Urinary bladder (tissue), 4 donors: ENCODE measurements around the gene TCEA2. TPM values are rescaled to one million over a fixed set of nuclear protein-coding genes. Genes with fewer than 3 reads are reported as not detected.
"Not testable (repeated sequence)": the region's sequence is repeated elsewhere in the genome, so short reads cannot be mapped to it uniquely, and the experiment has no call there.

ENCODE experiments used
- DNase-seq: peaks from one replicate; pipeline ENCODE4 v3.0.0-alpha.2; 2015; ENCODE audit errors: extremely low spot score
- H3K27ac ChIP-seq: one replicate; pipeline ENCODE4 v1.5.1; 2013; ENCODE audit warnings: low read depth, mild to moderate bottlenecking, moderate library complexity
- H3K36me3 ChIP-seq: one replicate; pipeline ENCODE4 v1.6.1; 2013; ENCODE audit warnings: mild to moderate bottlenecking, moderate library complexity; ENCODE audit not compliant: insufficient read depth
- H3K4me1 ChIP-seq: one replicate; pipeline ENCODE4 v1.6.1; 2013; ENCODE audit warnings: mild to moderate bottlenecking, moderate library complexity; ENCODE audit not compliant: insufficient read depth
- H3K4me3 ChIP-seq: one replicate; pipeline ENCODE4 v1.5.1; 2013; ENCODE audit warnings: low read depth, low read length
- WGBS: extraction: QIAGEN DNeasy Blood & Tissue Kit; methylation state at CpG from one replicate; pipeline ENCODE4 v1.1.7; 2013; 5-methylcytosine and 5-hydroxymethylcytosine counted together
- polyA plus RNA-seq: library from polyadenylated mRNA; stranded (reverse); fragments of 200-250 nt; gene quantifications from one replicate; pipeline ENCODE4 v1.2.3, GENCODE V29; 2013
- total RNA-seq: library from RNA; depleted of rRNA; stranded (reverse); fragments of >200 nt; gene quantifications from one replicate; pipeline ENCODE4 v1.2.3, GENCODE V29; 2014
- donor health status: healthy with polysubstance abuse.
- donor health status: healthy.

Gene TCEA2
- total and polyA plus RNA-seq, 2 donors, result 18.2 to 69.0 TPM

DNA sequence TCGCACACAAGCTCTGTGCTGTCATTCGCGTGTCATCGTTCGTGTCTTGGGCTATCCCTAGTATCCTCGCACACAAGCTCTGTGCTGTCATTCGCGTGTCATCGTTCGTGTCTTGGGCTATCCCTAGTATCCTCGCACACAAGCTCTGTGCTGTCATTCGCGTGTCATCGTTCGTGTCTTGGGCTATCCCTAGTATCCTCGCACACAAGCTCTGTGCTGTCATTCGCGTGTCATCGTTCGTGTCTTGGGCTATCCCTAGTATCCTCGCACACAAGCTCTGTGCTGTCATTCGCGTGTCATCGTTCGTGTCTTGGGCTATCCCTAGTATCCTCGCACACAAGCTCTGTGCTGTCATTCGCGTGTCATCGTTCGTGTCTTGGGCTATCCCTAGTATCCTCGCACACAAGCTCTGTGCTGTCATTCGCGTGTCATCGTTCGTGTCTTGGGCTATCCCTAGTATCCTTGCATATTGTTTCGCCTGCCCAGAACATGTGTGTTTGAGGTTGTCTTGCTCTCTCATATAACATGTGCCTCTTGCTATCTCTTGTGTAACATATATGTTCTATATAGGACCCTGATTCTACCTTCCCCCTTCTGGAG, 24.3 kb downstream of the TCEA2 start:
- DNase-seq, H3K4me3 ChIP-seq, H3K36me3 ChIP-seq, H3K4me1 ChIP-seq, H3K27ac ChIP-seq: not testable (repeated sequence)
- WGBS, result 96% methylated on average over 6 of the region's 36 CpGs

DNA sequence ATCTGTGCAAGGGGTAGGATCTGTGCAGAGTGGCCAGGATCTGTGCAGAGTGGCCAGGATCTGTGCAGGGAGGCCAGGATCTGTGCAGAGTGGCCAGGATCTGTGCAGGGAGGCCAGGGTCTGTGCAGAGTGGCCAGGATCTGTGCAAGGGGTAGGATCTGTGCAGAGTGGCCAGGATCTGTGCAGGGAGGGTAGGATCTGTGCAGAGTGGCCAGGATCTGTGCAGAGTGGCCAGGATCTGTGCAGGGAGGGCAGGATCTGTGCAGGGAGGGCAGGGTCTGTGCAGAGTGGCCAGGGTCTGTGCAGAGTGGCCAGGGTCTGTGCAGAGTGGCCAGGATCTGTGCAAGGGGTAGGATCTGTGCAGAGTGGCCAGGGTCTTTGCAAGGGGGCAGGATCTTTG, 25.6 kb downstream of the TCEA2 start:
- not testable (repeated sequence) for H3K36me3 ChIP-seq, H3K4me3 ChIP-seq, H3K27ac ChIP-seq, H3K4me1 ChIP-seq, DNase-seq

DNA sequence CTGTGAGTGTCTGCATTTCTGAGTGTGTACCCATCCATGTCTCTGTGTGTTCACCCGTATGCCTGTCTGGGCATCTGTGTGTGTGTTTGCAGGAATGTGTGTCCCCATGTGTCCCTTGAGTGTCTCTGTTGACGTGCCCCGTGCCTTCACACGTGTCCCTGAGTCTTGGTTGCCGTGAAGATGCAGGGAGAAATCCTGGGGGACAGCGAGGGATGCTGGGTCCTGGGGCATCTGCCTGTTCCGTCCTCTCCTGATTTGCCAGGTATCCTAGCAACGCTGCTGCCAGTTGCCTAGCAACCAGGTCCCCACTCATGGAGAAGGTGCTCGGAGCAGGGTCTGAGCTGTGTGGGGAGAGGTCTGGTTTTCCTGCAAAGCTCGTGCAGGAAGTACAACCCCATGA, 27.2 kb downstream of the TCEA2 start:
- Histone ChIP-seq H3K27ac (no peak overlapping the region), H3K4me1 (no peaks in the 10 kb centered on the region), H3K4me3 (no peak overlapping the region), H3K36me3 (no peaks in the 10 kb centered on the region)
- WGBS, result 51% methylated on average over 10 of the region's 10 CpGs
- DNase-seq, result no peak

DNA sequence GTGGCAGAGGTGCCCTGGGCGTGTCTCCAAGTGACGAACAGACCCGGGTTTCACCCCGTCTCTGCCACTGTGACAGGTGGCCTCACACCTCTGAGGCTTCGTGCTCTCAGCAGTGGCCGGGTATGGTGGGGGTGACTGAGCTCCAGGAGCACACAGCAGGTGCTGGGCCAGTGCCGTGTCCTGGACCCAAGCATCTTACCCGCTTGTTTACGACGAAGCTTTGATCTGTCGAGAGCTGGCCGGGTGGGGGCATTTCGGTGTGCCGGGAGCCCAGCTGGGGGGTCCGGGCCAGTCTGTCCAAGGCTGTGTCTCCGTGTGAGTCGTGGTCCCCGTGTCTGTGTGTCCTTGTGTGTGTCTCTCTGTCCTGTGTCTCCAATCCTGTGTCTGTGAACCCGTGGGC, 28.3 kb downstream of the TCEA2 start:
- no peak overlapping the region for H3K4me3 ChIP-seq
- WGBS, result 63% methylated on average over 19 of the region's 19 CpGs
- no peak for DNase-seq
- no peaks in the 10 kb centered on the region for H3K4me1 ChIP-seq
- H3K27ac ChIP-seq, result no peak overlapping the region
- H3K36me3 ChIP-seq, result no peaks in the 10 kb centered on the region

DNA sequence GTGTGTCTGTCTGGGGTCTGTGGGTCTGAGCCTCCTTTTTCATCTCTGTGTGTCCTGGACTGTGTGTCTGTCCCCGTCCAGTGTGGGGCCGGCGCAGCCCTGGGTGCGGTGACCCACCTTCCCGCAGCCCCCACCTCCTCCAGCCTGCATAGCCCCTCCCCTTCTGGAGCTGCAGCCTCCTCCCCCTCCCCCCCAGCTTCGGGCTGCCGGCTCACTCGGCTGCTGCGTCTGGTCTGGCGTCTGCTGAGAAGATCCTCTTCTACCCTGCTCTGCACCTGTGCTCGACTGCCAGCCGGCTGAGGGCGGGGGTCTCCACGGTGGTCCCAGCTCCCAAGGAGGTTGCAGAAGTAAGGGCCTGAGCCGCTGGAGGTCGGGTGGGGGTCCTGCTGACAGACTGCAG, 28.8 kb downstream of the TCEA2 start:
- Histone ChIP-seq H3K27ac (no peak overlapping the region), H3K4me3 (no peak overlapping the region), H3K4me1 (no peaks in the 10 kb centered on the region), H3K36me3 (no peaks in the 10 kb centered on the region)
- DNase-seq, result no peak
- WGBS, result 17% methylated on average over 16 of the region's 16 CpGs

DNA sequence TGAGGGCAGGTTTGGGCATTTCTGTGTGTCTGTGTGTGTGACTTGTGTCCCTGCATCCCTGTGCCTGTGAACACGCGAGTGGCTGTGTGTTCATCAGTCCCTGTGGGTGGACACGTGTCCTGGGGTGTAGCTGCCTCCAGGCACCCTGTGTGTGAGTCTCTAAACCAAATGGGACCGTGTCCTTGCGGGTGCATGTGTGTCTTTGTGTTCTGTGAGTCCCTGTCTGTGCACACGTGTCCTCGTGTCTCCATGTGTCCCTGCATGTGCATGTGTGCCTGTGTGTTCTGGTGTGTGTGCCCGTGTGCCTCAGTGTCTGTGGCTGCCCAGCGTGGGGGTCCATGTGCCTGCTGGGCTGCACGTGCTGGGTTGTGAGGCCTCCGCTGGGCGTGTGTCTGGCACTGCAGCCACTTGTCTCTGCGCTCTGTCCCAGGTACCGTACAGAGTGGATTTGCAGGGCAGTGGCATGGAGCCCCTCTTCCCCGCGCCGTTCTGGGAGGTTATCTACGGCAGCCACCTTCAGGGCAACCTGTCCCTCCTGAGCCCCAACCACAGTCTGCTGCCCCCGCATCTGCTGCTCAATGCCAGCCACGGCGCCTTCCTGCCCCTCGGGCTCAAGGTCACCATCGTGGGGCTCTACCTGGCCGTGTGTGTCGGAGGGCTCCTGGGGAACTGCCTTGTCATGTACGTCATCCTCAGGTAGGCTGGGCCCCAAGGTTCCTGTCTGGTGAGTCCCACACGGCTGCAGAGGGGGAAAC, 29.4 kb downstream of the TCEA2 start:
- WGBS, result 53% methylated on average over 27 of the region's 27 CpGs
- H3K4me1 ChIP-seq, result no peaks in the 10 kb centered on the region
- no peaks in the 10 kb centered on the region for H3K36me3 ChIP-seq
- no peak for DNase-seq
- H3K27ac ChIP-seq, result no peak overlapping the region
- no peak overlapping the region for H3K4me3 ChIP-seq

DNA sequence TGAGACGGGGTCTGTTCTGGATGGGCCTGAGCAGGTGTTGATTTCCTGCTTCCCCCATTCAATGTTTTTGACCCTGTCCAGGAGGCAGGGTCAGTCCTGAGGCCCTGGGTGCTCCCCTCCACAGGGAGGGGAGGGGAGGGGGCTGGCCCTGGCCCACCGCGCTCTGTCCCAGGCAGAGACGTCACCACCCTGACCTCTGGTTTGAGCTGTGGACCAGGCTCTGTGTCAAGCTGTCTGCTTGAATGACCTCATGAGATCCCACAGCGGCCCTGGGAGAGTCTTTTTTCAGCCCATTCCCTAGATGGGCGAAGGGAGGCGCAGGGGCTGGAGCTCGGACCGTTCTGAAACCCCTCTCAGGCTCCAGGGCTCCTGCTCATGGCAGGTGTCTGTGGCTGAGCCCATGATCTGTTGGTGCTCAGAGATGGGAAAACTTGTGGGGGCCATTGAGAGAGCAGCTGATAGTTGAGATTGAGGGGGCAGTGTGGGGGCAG, 30.1 kb downstream of the TCEA2 start:
- Histone ChIP-seq H3K27ac (no peak overlapping the region), H3K36me3 (no peaks in the 10 kb centered on the region), H3K4me3 (no peak overlapping the region), H3K4me1 (no peaks in the 10 kb centered on the region)
- whole genome bisulfite sequencing, result 42% methylated on average over 9 of the region's 9 CpGs
- DNase-seq, result no peak

DNA sequence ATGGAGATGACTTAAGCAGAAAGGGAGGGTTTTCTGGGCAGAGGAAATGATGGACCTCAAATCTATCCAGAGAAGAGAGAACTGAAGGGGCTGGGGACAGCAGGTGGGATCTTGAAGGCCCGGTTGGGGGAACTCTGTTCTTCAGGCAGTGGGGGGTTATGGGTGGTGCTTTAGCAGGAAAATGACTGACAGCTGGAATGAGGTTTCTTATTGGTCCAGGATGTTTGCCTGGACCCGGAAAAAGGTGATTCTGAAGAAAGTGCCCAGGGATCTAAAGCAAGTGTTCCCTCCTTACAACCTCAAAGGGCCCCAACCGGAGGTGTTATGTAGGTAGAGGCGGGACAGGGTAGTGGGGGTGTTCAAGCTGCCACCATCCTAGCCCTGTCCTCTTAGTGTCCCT, 32.5 kb downstream of the TCEA2 start:
- 79% methylated on average over 4 of the region's 4 CpGs for WGBS
- Histone ChIP-seq H3K27ac (no peak overlapping the region), H3K36me3 (no peaks in the 10 kb centered on the region), H3K4me3 (no peak overlapping the region), H3K4me1 (no peaks in the 10 kb centered on the region)
- no peak for DNase-seq

DNA sequence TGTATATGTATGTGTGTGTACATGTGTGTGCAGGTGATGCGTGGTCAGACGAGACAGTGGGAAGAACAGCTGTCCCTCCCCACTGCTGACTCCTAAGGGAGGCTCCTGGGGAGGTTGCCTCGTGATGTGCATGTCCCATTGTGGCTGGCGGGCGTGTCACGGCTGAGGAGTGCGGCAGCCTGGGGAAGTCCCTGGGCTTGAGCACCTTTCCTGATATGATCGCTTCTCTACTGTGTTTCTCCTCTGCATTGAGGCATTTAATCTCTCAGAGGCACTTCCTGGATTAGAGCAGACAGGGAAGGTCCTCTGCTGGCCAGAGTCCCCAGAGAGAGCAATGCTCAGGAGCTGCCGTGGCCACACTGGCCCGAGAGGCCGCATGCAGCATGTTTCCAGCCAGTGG, 32.9 kb downstream of the TCEA2 start:
- Histone ChIP-seq H3K4me3 (no peak overlapping the region), H3K27ac (no peak overlapping the region), H3K36me3 (no peaks in the 10 kb centered on the region), H3K4me1 (no peaks in the 10 kb centered on the region)
- DNase-seq, result no peak
- 82% methylated on average over 11 of the region's 11 CpGs for WGBS

DNA sequence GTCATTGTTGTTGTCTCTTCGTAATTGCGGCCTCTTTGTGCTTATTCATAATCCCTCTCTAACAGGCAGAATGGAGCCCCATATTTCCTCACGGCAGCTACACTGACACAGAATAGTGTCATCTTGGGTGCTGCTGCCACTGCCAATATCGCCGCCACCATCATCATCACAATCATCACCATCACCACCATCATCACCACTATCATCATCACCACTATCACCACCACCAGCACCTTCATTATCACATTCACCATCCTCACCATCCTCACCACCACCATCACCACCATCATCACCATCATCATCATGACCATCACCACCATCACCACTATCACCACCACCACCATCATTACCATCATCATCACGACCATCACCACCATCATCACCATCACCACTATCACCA, 33.5 kb downstream of the TCEA2 start:
- no peaks in the 10 kb centered on the region for H3K36me3 ChIP-seq
- H3K4me3 ChIP-seq, result no peak overlapping the region
- 77% methylated on average over 6 of the region's 6 CpGs for WGBS
- no peak overlapping the region for H3K27ac ChIP-seq
- no peak for DNase-seq
- no peaks in the 10 kb centered on the region for H3K4me1 ChIP-seq

DNA sequence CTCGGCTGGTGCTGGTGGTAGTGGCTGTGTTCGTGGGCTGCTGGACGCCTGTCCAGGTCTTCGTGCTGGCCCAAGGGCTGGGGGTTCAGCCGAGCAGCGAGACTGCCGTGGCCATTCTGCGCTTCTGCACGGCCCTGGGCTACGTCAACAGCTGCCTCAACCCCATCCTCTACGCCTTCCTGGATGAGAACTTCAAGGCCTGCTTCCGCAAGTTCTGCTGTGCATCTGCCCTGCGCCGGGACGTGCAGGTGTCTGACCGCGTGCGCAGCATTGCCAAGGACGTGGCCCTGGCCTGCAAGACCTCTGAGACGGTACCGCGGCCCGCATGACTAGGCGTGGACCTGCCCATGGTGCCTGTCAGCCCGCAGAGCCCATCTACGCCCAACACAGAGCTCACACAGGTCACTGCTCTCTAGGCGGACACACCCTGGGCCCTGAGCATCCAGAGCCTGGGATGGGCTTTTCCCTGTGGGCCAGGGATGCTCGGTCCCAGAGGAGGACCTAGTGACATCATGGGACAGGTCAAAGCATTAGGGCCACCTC, 35.5 kb downstream of the TCEA2 start:
- Histone ChIP-seq H3K27ac (no peak overlapping the region), H3K4me3 (no peak overlapping the region), H3K4me1 (no peaks in the 10 kb centered on the region), H3K36me3 (no peaks in the 10 kb centered on the region)
- DNase-seq, result no peak
- WGBS, result 94% methylated on average over 28 of the region's 28 CpGs

DNA sequence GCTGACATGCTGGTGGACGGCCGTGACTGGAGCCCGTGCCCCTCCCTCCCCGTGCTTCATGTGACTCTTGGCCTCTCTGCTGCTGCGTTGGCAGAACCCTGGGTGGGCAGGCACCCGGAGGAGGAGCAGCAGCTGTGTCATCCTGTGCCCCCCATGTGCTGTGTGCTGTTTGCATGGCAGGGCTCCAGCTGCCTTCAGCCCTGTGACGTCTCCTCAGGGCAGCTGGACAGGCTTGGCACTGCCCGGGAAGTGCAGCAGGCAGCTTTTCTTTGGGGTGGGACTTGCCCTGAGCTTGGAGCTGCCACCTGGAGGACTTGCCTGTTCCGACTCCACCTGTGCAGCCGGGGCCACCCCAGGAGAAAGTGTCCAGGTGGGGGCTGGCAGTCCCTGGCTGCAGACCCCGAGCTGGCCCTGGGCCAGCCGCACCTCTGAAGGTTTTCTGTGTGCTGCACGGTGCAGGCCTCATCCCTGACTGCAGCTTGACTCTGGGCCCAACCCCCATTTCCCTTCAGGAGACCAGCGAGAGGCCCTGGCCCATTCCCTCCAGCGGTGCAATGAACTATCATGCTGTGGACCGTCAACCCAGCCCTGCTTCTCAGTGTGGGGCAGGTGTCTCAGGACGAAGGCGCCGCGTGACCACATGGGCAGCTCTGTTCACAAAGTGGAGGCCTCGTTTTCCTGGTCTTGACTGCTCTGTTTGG, 36.2 kb downstream of the TCEA2 start:
- Histone ChIP-seq H3K4me1 (no peaks in the 10 kb centered on the region), H3K4me3 (no peak overlapping the region), H3K36me3 (no peaks in the 10 kb centered on the region), H3K27ac (no peak overlapping the region)
- DNase-seq, result no peak
- WGBS, result 81% methylated on average over 21 of the region's 21 CpGs

DNA sequence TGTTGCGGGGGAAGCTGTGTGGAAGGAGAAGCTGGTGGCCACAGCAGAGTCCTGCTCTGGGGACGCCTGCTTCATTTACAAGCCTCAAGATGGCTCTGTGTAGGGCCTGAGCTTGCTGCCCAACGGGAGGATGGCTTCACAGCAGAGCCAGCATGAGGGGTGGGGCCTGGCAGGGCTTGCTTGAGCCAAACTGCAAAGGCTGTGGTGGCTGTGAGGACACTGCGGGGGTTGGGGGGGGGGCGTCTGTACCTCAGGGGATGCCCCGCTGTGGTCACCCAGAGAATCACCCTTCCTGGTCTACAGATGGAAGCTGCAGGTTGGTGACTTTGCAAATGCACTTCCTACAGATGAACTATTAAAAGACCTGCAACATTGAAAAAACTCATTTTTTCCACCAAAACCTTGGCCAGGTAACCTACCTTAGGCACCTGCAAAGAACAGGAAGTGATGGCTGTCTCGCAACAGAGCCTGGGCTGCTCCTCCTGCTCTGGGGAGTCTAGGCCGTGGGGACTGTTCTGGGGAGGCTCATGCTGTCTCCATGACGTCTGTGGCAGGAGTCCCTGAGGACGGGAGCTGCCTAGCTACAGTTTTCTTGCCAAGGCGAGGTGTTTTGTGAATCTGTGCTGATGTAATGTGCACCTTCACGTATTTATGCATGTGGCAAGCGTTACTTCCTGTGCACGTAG, 37.0 kb downstream of the TCEA2 start:
- WGBS, result 71% methylated on average over 14 of the region's 14 CpGs
- no peaks in the 10 kb centered on the region for H3K4me1 ChIP-seq
- no peak for DNase-seq
- no peak overlapping the region for H3K27ac ChIP-seq
- H3K36me3 ChIP-seq, result no peaks in the 10 kb centered on the region
- no peak overlapping the region for H3K4me3 ChIP-seq
